Measurements from ENCODE around the gene C1orf159. TPM values are rescaled to one million over a fixed set of nuclear protein-coding genes. Genes with fewer than 3 reads are reported as not detected.

Gene C1orf159
- total and polyA plus RNA-seq, 10 of the 15 experiments (the other 5 are each of a cell fraction or from before 2014, with no cell fraction given): 0.11 to 23.4 (median 8.0) TPM

GRCh38 chr1:1038694-1039093, 77.2 kb downstream of the C1orf159 start (continued):
- TF ChIP-seq ZBTB11 (CRISPR knock-in tag; IDR thresholded peaks at IDR 0.05) (no peak), ZNF687 (IDR thresholded peaks at IDR 0.05) (no peak), IRF3 (IDR thresholded peaks at IDR 0.05) (no peak), ZSCAN29 (IDR thresholded peaks at IDR 0.05) (no peak), PKNOX1 (IDR thresholded peaks at IDR 0.05) (0 out of 2 replicates have a peak, but pooled peaks have one; percentile 31), SPI1 (IDR thresholded peaks at IDR 0.05; ENCODE audit: borderline replicate concordance, insufficient read depth, low read depth, low read length) (peak; percentile 96), FOXK2 (IDR thresholded peaks at IDR 0.05) (0 out of 2 replicates have a peak, but pooled peaks have one; percentile 37), SRF (IDR thresholded peaks at IDR 0.05; ENCODE audit: low read depth in 2 of 2, low read length in 2 of 2) (0 out of 4 replicates have a peak, but pooled peaks of 1 of the 2 experiments have one; percentile 6), IKZF2 (IDR thresholded peaks at IDR 0.05) (peak; percentile 57 to 75; a peak in 3 of 4 replicates), HDGF (IDR thresholded peaks at IDR 0.05) (peak; percentile 72; the same call in 1 of the 2 replicates), RELB (IDR thresholded peaks at IDR 0.05; ENCODE audit: low read depth) (peak; percentile 24; the same call in 1 of the 2 replicates), NBN (IDR thresholded peaks at IDR 0.05) (peak; percentile 41; the same call in 1 of the 2 replicates), CEBPB (IDR thresholded peaks at IDR 0.05; ENCODE audit: borderline replicate concordance in 1 of 2, low read depth in 2 of 2, low read length in 2 of 2) (no peak), IKZF1 (conservative IDR thresholded peaks at IDR 0.05) (peak; percentile 64; the same call in 1 of the 2 replicates), SMAD1 (IDR thresholded peaks at IDR 0.05; ENCODE audit: low read depth, partially characterized antibody) (no peak)

Measured in GM12878 (cell line).